Panc1 (cell line): ENCODE results near the gene KAZN. TPM values are rescaled to one million over a fixed set of nuclear protein-coding genes. Genes with fewer than 3 reads are reported as not detected.

Experiments used
- ATAC-seq: fragments of 200-7000 bp; cut with Tn5 transposase; 2 replicates; pipeline ENCODE4 v1.9.1; 2020; ENCODE audit warnings: mild to moderate bottlenecking, moderate library complexity
- BruUV-seq: library from RNA; stranded (reverse); fragments of 400-500 nt; replicated peaks from 2 replicates; lab custom pipeline; 2021; lab: Mats Ljungman, UMichigan
- CTCF ChIA-PET: fragments of 300-600 bp; sonication (Branson Sonifier 250); formaldehyde crosslinking; loops from one replicate; lab custom pipeline; 2022; ENCODE audit warnings: antibody characterized with exemption; lab: Charles Lee
- POLR2A ChIA-PET: fragments of 300-600 bp; sonication (Branson Sonifier 250); formaldehyde crosslinking; loops from one replicate; lab custom pipeline; 2022; ENCODE audit warnings: antibody characterized with exemption; lab: Charles Lee
- DNase-seq: peaks from one replicate; pipeline ENCODE4 v3.0.0-alpha.2; 2010; ENCODE audit warnings: low read depth, low spot score
- H3K27ac ChIP-seq: 2 replicates; pipeline ENCODE4 v1.5.1; 2011; ENCODE audit warnings: mild to moderate bottlenecking, low read length, inconsistent platforms
- H3K27me3 ChIP-seq: fragments of 200-500 bp; sonication (Bioruptor generic); 2 replicates; pipeline ENCODE4 v1.6.0; 2014; ENCODE audit warnings: low read length, inconsistent platforms; ENCODE audit not compliant: control insufficient read depth, insufficient read depth
- H3K36me3 ChIP-seq: fragments of 200-500 bp; sonication (Bioruptor generic); 2 replicates; pipeline ENCODE4 v1.5.1; 2014; ENCODE audit warnings: inconsistent platforms, mild to moderate bottlenecking, low read length, moderate library complexity; ENCODE audit not compliant: control insufficient read depth, insufficient read depth
- H3K4me1 ChIP-seq: 2 replicates; pipeline ENCODE4 v1.5.1; 2011; ENCODE audit warnings: inconsistent platforms, mild to moderate bottlenecking, low read length, moderate library complexity; ENCODE audit not compliant: control insufficient read depth, insufficient read depth
- H3K4me3 ChIP-seq, 2 experiments: 2 replicates each; pipeline ENCODE4 v1.5.1; 2011 to 2012; ENCODE audit warnings: low read depth in 2 of 2, low read length in 2 of 2, mild to moderate bottlenecking in 2 of 2, inconsistent platforms in 1 of 2, moderate library complexity in 1 of 2
- H3K9me3 ChIP-seq: fragments of 200-500 bp; sonication (Bioruptor generic); 2 replicates; pipeline ENCODE4 v1.5.1; 2014; ENCODE audit warnings: low read depth, mild to moderate bottlenecking, inconsistent platforms, low read length, moderate library complexity; ENCODE audit not compliant: control insufficient read depth, insufficient read depth
- CTCF ChIP-seq: fragments of 450-650 bp; IDR thresholded peaks from 2 replicates; pipeline ENCODE4 v1.5.1; 2017; ENCODE audit warnings: mild to moderate bottlenecking
- POLR2AphosphoS5 ChIP-seq: IDR thresholded peaks from 2 replicates; pipeline ENCODE4 v1.6.1; 2012; ENCODE audit warnings: mild to moderate bottlenecking, low read depth, low read length, moderate library complexity
- REST ChIP-seq, 2 experiments: IDR thresholded peaks; 2 replicates each; pipeline ENCODE4 v1.6.1; 2011 to 2012; ENCODE audit warnings: low read depth in 2 of 2, control low read depth in 1 of 2, low read length in 1 of 2, mild to moderate bottlenecking in 1 of 2, moderate library complexity in 1 of 2; ENCODE audit not compliant: insufficient read depth in 1 of 2
- SIN3A ChIP-seq: IDR thresholded peaks from 2 replicates; pipeline ENCODE4 v1.6.1; 2012; ENCODE audit warnings: low read depth, mild to moderate bottlenecking, low read length, moderate library complexity, borderline replicate concordance; ENCODE audit not compliant: insufficient read depth
- TCF7L2 ChIP-seq: IDR thresholded peaks from 2 replicates; pipeline ENCODE4 v1.6.1; 2011; ENCODE audit warnings: mild to moderate bottlenecking, low read depth, low read length, inconsistent platforms
- in situ Hi-C: cut with HindIII; loops from 2 replicates; pipeline ENCODE4 v1.10.0; 2016; ENCODE audit warnings: low sequenced_read_pairs, low pct_unique_long_range_greater_than_20kb
- intact Hi-C: fragments of 100-400 bp; cut with micrococcal nuclease; formaldehyde crosslinking; loops from one replicate; pipeline ENCODE4 v1.10.0; 2022; ENCODE audit not compliant: unreplicated experiment
- total RNA-seq: library from RNA; stranded (reverse); gene quantifications from one replicate; pipeline ENCODE4 v1.2.1, GENCODE V29; 2021; ENCODE audit not compliant: unreplicated experiment

The KAZN gene
- total RNA-seq, 1 experiment from 2014 or later: 6.6 TPM

GRCh38 chr1:15102646-15103045 is 504.2 kb downstream of the KAZN start:
- in situ Hi-C loops: no loop called here
- no peak overlapping the region for H3K4me3 ChIP-seq
- no TSS peak for BruUV-seq
- 0 out of 2 replicates have a peak, but pooled peaks cover 3% of the 10 kb centered on the region for H3K4me1 ChIP-seq
- POLR2A ChIA-PET: no interaction called here
- TF ChIP-seq CTCF (no peak), SIN3A (no peak), TCF7L2 (no peak), POLR2AphosphoS5 (no peak), REST (IDR thresholded peaks at IDR 0.05; ENCODE audit: insufficient read depth in 1 of 2, low read depth in 2 of 2, low read length in 1 of 2) (no peak)
- no peak for DNase-seq
- H3K27me3 ChIP-seq: peaks cover 2% of the 10 kb centered on the region
- CTCF ChIA-PET: interaction anchor here (0.6 kb wide), 1 partner anchor 156 kb away, joined by 3 read pairs; no protein-coding TSS in a partner anchor
- intact Hi-C loops: no loop called here
- ATAC-seq: no peak
- H3K36me3 ChIP-seq: no peaks in the 10 kb centered on the region
- H3K27ac ChIP-seq: no peak overlapping the region
- peaks cover 4% of the 10 kb centered on the region; the same call in 1 of the 2 replicates for H3K9me3 ChIP-seq

- POLR2A ChIA-PET: no interaction called here
- ATAC-seq (no peak), DNase-seq (no peak)
- H3K27ac ChIP-seq: no peak overlapping the region
- in situ Hi-C loops (no loop called here), intact Hi-C loops (no loop called here)
- H3K4me3 ChIP-seq: no peak overlapping the region
- 0 out of 2 replicates have a peak, but pooled peaks cover 3% of the 10 kb centered on the region for H3K4me1 ChIP-seq
- TF ChIP-seq SIN3A (no peak), TCF7L2 (no peak), CTCF (no peak), REST (IDR thresholded peaks at IDR 0.05; ENCODE audit: insufficient read depth in 1 of 2, low read depth in 2 of 2, low read length in 1 of 2) (no peak), POLR2AphosphoS5 (no peak)
- no peaks in the 10 kb centered on the region for H3K36me3 ChIP-seq
- peaks cover 2% of the 10 kb centered on the region for H3K27me3 ChIP-seq
- BruUV-seq: no TSS peak
- CTCF ChIA-PET: no interaction called here
- H3K9me3 ChIP-seq: peaks cover 4% of the 10 kb centered on the region; the same call in 1 of the 2 replicates
Measured at GRCh38 chr1:15103211-15103610, 504.7 kb downstream of the KAZN start.
